ENCODE measurements around the gene DDC.

DNA sequence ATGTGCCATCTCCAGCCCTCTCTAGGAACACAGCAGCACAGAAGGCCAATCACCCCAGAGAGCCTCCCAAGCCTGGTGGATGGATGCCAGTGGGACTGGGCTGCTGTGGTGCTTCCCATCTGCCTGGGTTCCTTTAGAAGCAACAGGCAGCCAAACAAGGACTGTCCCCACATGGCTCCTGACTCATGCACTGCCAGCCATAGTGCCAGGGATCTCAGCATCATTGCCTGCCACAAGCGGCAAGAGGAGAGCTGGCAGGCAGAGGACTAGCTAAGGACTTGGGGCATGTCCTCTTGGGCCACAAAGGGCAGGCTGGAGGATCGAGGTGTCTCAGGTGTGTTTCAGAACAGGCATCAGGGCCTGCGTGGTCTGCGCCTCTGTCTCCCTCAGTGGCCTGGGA is 91.7 kb downstream of the DDC start:
- TF ChIP-seq, protein P1, sequence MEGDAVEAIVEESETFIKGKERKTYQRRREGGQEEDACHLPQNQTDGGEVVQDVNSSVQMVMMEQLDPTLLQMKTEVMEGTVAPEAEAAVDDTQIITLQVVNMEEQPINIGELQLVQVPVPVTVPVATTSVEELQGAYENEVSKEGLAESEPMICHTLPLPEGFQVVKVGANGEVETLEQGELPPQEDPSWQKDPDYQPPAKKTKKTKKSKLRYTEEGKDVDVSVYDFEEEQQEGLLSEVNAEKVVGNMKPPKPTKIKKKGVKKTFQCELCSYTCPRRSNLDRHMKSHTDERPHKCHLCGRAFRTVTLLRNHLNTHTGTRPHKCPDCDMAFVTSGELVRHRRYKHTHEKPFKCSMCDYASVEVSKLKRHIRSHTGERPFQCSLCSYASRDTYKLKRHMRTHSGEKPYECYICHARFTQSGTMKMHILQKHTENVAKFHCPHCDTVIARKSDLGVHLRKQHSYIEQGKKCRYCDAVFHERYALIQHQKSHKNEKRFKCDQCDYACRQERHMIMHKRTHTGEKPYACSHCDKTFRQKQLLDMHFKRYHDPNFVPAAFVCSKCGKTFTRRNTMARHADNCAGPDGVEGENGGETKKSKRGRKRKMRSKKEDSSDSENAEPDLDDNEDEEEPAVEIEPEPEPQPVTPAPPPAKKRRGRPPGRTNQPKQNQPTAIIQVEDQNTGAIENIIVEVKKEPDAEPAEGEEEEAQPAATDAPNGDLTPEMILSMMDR (optimal IDR thresholded peaks at IDR 0.05 in 1 of 3, IDR thresholded peaks at IDR 0.05 in 1 of 3, conservative IDR thresholded peaks at IDR 0.05 in 1 of 3; ENCODE audit: extremely low read depth in 1 of 3, insufficient read depth in 2 of 3, low read length in 3 of 3): no peak
- TF ChIP-seq EZH2 (IDR thresholded peaks at IDR 0.05; ENCODE audit: low read length): no peak

All from keratinocyte (primary cell).